H9 (cell line): ENCODE measurements around the gene RGS3. TPM values are rescaled to one million over a fixed set of nuclear protein-coding genes. Genes with fewer than 3 reads are reported as not detected.

Source experiments
- DNase-seq: peaks from one replicate; pipeline ENCODE4 v3.0.0-alpha.2; 2017
- H2AFZ ChIP-seq: one replicate; pipeline ENCODE4 v1.6.1; 2013; ENCODE audit warnings: mild to moderate bottlenecking, low read length, control low read depth, moderate library complexity
- H2AK5ac ChIP-seq: 2 replicates; pipeline ENCODE4 v1.6.1; 2013; ENCODE audit warnings: low read length, control low read depth, mixed read lengths; ENCODE audit not compliant: insufficient read length
- H2BK120ac ChIP-seq: one replicate; pipeline ENCODE4 v1.6.1; 2013; ENCODE audit warnings: low read depth, mild to moderate bottlenecking, low read length, control low read depth, inconsistent platforms; ENCODE audit not compliant: poor library complexity, severe bottlenecking
- H2BK12ac ChIP-seq: 2 replicates; pipeline ENCODE4 v1.6.1; 2013; ENCODE audit warnings: low read length, control low read depth, mixed read lengths, low read depth; ENCODE audit not compliant: insufficient read length
- H2BK15ac ChIP-seq: 2 replicates; pipeline ENCODE4 v1.6.1; 2013; ENCODE audit warnings: low read depth, low read length, control low read depth
- H2BK20ac ChIP-seq: one replicate; pipeline ENCODE4 v1.6.1; 2013; ENCODE audit warnings: low read depth, mild to moderate bottlenecking, low read length, control low read depth, inconsistent platforms; ENCODE audit not compliant: poor library complexity, severe bottlenecking
- H2BK5ac ChIP-seq: 2 replicates; pipeline ENCODE4 v1.6.1; 2013; ENCODE audit warnings: low read length, control low read depth, mixed read lengths; ENCODE audit not compliant: insufficient read length
- H3K14ac ChIP-seq: 2 replicates; pipeline ENCODE4 v1.6.1; 2013; ENCODE audit warnings: low read length, control low read depth; ENCODE audit not compliant: insufficient read depth
- H3K18ac ChIP-seq: 2 replicates; pipeline ENCODE4 v1.6.1; 2013; ENCODE audit warnings: low read depth, mild to moderate bottlenecking, mixed read lengths, low read length, control low read depth; ENCODE audit not compliant: insufficient read length
- H3K23ac ChIP-seq: 2 replicates; pipeline ENCODE4 v1.6.1; 2013; ENCODE audit warnings: low read length, control low read depth, mixed read lengths, low read depth; ENCODE audit not compliant: insufficient read length
- H3K23me2 ChIP-seq: 2 replicates; pipeline ENCODE4 v1.6.1; 2013; ENCODE audit warnings: low read depth, mild to moderate bottlenecking, mixed read lengths, low read length, control low read depth; ENCODE audit not compliant: insufficient read length, poor library complexity, severe bottlenecking
- H3K27ac ChIP-seq: 2 replicates; pipeline ENCODE4 v1.5.1; 2013; ENCODE audit warnings: low read length, control low read depth, mixed read lengths, low read depth; ENCODE audit not compliant: insufficient read length
- H3K27me3 ChIP-seq: 2 replicates; pipeline ENCODE4 v1.6.1; 2013; ENCODE audit warnings: low read length, control low read depth, inconsistent platforms; ENCODE audit not compliant: insufficient read depth
- H3K4ac ChIP-seq: 2 replicates; pipeline ENCODE4 v1.6.1; 2013; ENCODE audit warnings: low read depth, mild to moderate bottlenecking, control low read depth, inconsistent platforms, low read length, moderate library complexity
- H3K4me1 ChIP-seq: 2 replicates; pipeline ENCODE4 v1.6.1; 2013; ENCODE audit warnings: low read length, control low read depth, inconsistent platforms; ENCODE audit not compliant: insufficient read depth
- H3K4me2 ChIP-seq: 2 replicates; pipeline ENCODE4 v1.6.1; 2013; ENCODE audit warnings: low read length, control low read depth, mixed read lengths; ENCODE audit not compliant: insufficient read length, insufficient read depth
- H3K56ac ChIP-seq: 2 replicates; pipeline ENCODE4 v1.6.1; 2013; ENCODE audit warnings: low read depth, mild to moderate bottlenecking, mixed read lengths, low read length, control low read depth; ENCODE audit not compliant: insufficient read length
- H3K79me1 ChIP-seq: 2 replicates; pipeline ENCODE4 v1.6.1; 2013; ENCODE audit warnings: low read depth, mild to moderate bottlenecking, moderate library complexity, low read length, control low read depth, inconsistent platforms; ENCODE audit not compliant: insufficient read depth, poor library complexity, severe bottlenecking
- H3K79me2 ChIP-seq: 2 replicates; pipeline ENCODE4 v1.6.1; 2013; ENCODE audit warnings: low read length, control low read depth, inconsistent platforms; ENCODE audit not compliant: insufficient read depth
- H3K9ac ChIP-seq: 2 replicates; pipeline ENCODE4 v1.6.1; 2013; ENCODE audit warnings: low read length, control low read depth, mixed read lengths; ENCODE audit not compliant: insufficient read length; ENCODE audit errors: extremely low read depth
- H3K9me3 ChIP-seq: one replicate; pipeline ENCODE4 v1.6.1; 2013; ENCODE audit warnings: low read depth, low read length, inconsistent platforms; ENCODE audit not compliant: control insufficient read depth
- H3T11ph ChIP-seq: one replicate; pipeline ENCODE4 v1.6.1; 2013; ENCODE audit warnings: mild to moderate bottlenecking, low read length, control low read depth, inconsistent platforms
- H4K20me1 ChIP-seq: one replicate; pipeline ENCODE4 v1.6.1; 2013; ENCODE audit not compliant: control insufficient read depth, insufficient read length, insufficient read depth
- H4K5ac ChIP-seq: 2 replicates; pipeline ENCODE4 v1.6.1; 2013; ENCODE audit warnings: low read depth, mild to moderate bottlenecking, mixed read lengths, low read length, control low read depth; ENCODE audit not compliant: insufficient read length
- H4K8ac ChIP-seq: replicated peaks from 2 replicates; pipeline ENCODE4 v1.6.1; 2013; ENCODE audit warnings: low read length, control low read depth, mixed read lengths, low read depth; ENCODE audit not compliant: insufficient read length
- H4K91ac ChIP-seq: 2 replicates; pipeline ENCODE4 v1.6.1; 2013; ENCODE audit warnings: low read depth, mild to moderate bottlenecking, moderate library complexity, mixed read lengths, low read length, control low read depth; ENCODE audit not compliant: insufficient read length
- H3K27ac Mint-ChIP-seq, 3 experiments: 2 replicates in 2 of 3; 3 replicates in 1 of 3; pipeline ENCODE4 v1.8.0; 2020 to 2021; ENCODE audit warnings: mixed read lengths in 3 of 3, mild to moderate bottlenecking in 1 of 3, moderate library complexity in 1 of 3
- H3K27me3 Mint-ChIP-seq: 2 replicates; pipeline ENCODE4 v1.8.0; 2021; ENCODE audit warnings: low read depth, mild to moderate bottlenecking, moderate library complexity, mixed read lengths
- H3K36me3 Mint-ChIP-seq, 3 experiments: 2 replicates in 2 of 3; 3 replicates in 1 of 3; pipeline ENCODE4 v1.8.0; 2020 to 2021; ENCODE audit warnings: low read depth in 3 of 3, mixed read lengths in 3 of 3; ENCODE audit not compliant: insufficient read depth in 1 of 3
- H3K4me1 Mint-ChIP-seq, 2 experiments: 2 replicates each; pipeline ENCODE4 v1.8.0; 2020; ENCODE audit warnings: mixed read lengths in 2 of 2
- H3K4me3 Mint-ChIP-seq, 2 experiments: 2 replicates in 1 of 2; 3 replicates in 1 of 2; pipeline ENCODE4 v1.8.0; 2020 to 2021; ENCODE audit warnings: mild to moderate bottlenecking in 2 of 2, mixed read lengths in 2 of 2, moderate library complexity in 1 of 2
- H3K9me3 Mint-ChIP-seq, 2 experiments: 2 replicates in 1 of 2; 3 replicates in 1 of 2; pipeline ENCODE4 v1.8.0; 2020; ENCODE audit warnings: mild to moderate bottlenecking in 2 of 2, mixed read lengths in 2 of 2, moderate library complexity in 1 of 2
- WGBS: extraction: QIAGEN DNeasy Blood & Tissue Kit; methylation state at CpG from one replicate; pipeline ENCODE4 v1.1.7; 2013; ENCODE audit warnings: missing lambda C conversion rate, low lambda C conversion rate, mixed read lengths; ENCODE audit not compliant: insufficient read length; ENCODE audit errors: extremely low coverage; 5-methylcytosine and 5-hydroxymethylcytosine counted together
- total RNA-seq: library from RNA; stranded (reverse); gene quantifications from 2 replicates; pipeline ENCODE4 v1.2.1, GENCODE V29; 2021
- TF ChIP-seq, protein P1 (sequence below): fragments of 200-600 bp; sonication (generic); conservative IDR thresholded peaks from 3 replicates; pipeline ENCODE4 v1.8.0; 2021; ENCODE audit warnings: antibody characterized with exemption, mild to moderate bottlenecking

The RGS3 gene
- total RNA-seq, 1 experiment from 2014 or later: 13.9 TPM

- no peak overlapping the region for H2BK5ac ChIP-seq
- no peaks in the 10 kb centered on the region for H3K9me3 Mint-ChIP-seq
- H4K8ac ChIP-seq: no peak overlapping the region
- no peak overlapping the region for H3K18ac ChIP-seq
- TF ChIP-seq, protein P1, sequence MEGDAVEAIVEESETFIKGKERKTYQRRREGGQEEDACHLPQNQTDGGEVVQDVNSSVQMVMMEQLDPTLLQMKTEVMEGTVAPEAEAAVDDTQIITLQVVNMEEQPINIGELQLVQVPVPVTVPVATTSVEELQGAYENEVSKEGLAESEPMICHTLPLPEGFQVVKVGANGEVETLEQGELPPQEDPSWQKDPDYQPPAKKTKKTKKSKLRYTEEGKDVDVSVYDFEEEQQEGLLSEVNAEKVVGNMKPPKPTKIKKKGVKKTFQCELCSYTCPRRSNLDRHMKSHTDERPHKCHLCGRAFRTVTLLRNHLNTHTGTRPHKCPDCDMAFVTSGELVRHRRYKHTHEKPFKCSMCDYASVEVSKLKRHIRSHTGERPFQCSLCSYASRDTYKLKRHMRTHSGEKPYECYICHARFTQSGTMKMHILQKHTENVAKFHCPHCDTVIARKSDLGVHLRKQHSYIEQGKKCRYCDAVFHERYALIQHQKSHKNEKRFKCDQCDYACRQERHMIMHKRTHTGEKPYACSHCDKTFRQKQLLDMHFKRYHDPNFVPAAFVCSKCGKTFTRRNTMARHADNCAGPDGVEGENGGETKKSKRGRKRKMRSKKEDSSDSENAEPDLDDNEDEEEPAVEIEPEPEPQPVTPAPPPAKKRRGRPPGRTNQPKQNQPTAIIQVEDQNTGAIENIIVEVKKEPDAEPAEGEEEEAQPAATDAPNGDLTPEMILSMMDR: no peak
- WGBS: no CpG with 5 or more reads among the region's 9 CpGs
- H2BK15ac ChIP-seq: no peak overlapping the region
- no peaks in the 10 kb centered on the region for H3K9me3 ChIP-seq
- no peak overlapping the region for H3K56ac ChIP-seq
- no peaks in the 10 kb centered on the region for H3K27me3 ChIP-seq
- H2BK12ac ChIP-seq: no peak overlapping the region
- H4K91ac ChIP-seq: no peak overlapping the region
- no peak overlapping the region for H3K4me2 ChIP-seq
- H3K27ac Mint-ChIP-seq: no peak overlapping the region
- H2AFZ ChIP-seq: no peak overlapping the region
- H3K27ac ChIP-seq: no peak overlapping the region
- peaks cover 0 to 4% (median 0%) of the 10 kb centered on the region in 3 experiments; a peak in 2 of 7 replicates for H3K36me3 Mint-ChIP-seq
- peak; percentile 15 for DNase-seq
- no peak overlapping the region for H2BK120ac ChIP-seq
- peaks cover 2% of the 10 kb centered on the region; the same call in 1 of the 2 replicates for H3K27me3 Mint-ChIP-seq
- H2AK5ac ChIP-seq: no peak overlapping the region
- no peaks in the 10 kb centered on the region for H3K79me1 ChIP-seq
- peaks cover 3% of the 10 kb centered on the region; the same call in 1 of the 2 replicates for H3K4me1 ChIP-seq
- no peak overlapping the region for H3K14ac ChIP-seq
- peaks cover 5 to 10% of the 10 kb centered on the region in 2 experiments for H3K4me1 Mint-ChIP-seq
- no peak overlapping the region for H3K4ac ChIP-seq
- no peak overlapping the region for H3K9ac ChIP-seq
- H3K4me3 Mint-ChIP-seq: no peak overlapping the region
- H3T11ph ChIP-seq: no peak overlapping the region
- no peak overlapping the region for H2BK20ac ChIP-seq
- no peaks in the 10 kb centered on the region for H3K23me2 ChIP-seq
- H4K5ac ChIP-seq: no peak overlapping the region
- H4K20me1 ChIP-seq: no peaks in the 10 kb centered on the region
- no peak overlapping the region for H3K23ac ChIP-seq
- no peaks in the 10 kb centered on the region for H3K79me2 ChIP-seq
These were observed 20.2 kb downstream of the RGS3 start for GRCh38 chr9:113483676-113484257.
